ENCODE results near the gene KCNJ12.

The KCNJ12 gene

GRCh38 chr17:21358682-21359482, 17.3 kb upstream of the KCNJ12 start:
- TF ChIP-seq ZFX (IDR thresholded peaks at IDR 0.05; ENCODE audit: borderline replicate concordance), result no peak
- no peak for TF ChIP-seq CTCF (IDR thresholded peaks at IDR 0.05)
- no peak overlapping the region for H3K27ac ChIP-seq

- no peak overlapping the region for H3K27ac ChIP-seq
- TF ChIP-seq ZFX (IDR thresholded peaks at IDR 0.05; ENCODE audit: borderline replicate concordance), result no peak
- no peak for TF ChIP-seq CTCF (IDR thresholded peaks at IDR 0.05)
Observed at GRCh38 chr17:21359483-21359840, 16.7 kb upstream of the KCNJ12 start.

- no peak overlapping the region for H3K27ac ChIP-seq
Observed at GRCh38 chr17:21360048-21360447, 16.1 kb upstream of the KCNJ12 start.

GRCh38 chr17:21361020-21361809, 14.9 kb upstream of the KCNJ12 start:
- TF ChIP-seq ZFX (IDR thresholded peaks at IDR 0.05; ENCODE audit: borderline replicate concordance) (no peak), CTCF (IDR thresholded peaks at IDR 0.05) (no peak)
- H3K27ac ChIP-seq, result no peak overlapping the region

More at GRCh38 chr17:21360048-21360447, 16.1 kb upstream of the KCNJ12 start:
- no peak for TF ChIP-seq ZFX (IDR thresholded peaks at IDR 0.05; ENCODE audit: borderline replicate concordance)
- TF ChIP-seq CTCF (IDR thresholded peaks at IDR 0.05), result no peak

- H3K27ac ChIP-seq, result no peak overlapping the region
- TF ChIP-seq ZFX (IDR thresholded peaks at IDR 0.05; ENCODE audit: borderline replicate concordance) (no peak), CTCF (IDR thresholded peaks at IDR 0.05) (no peak)
Observed at GRCh38 chr17:21362331-21362931, 13.7 kb upstream of the KCNJ12 start.

GRCh38 chr17:21363776-21364642, 12.1 kb upstream of the KCNJ12 start:
- H3K27ac ChIP-seq, result no peak overlapping the region
- TF ChIP-seq ZFX (IDR thresholded peaks at IDR 0.05; ENCODE audit: borderline replicate concordance) (no peak), CTCF (IDR thresholded peaks at IDR 0.05) (no peak)

Data from 22Rv1 (cell line).